Adrenal gland (tissue), 12 donors: ENCODE measurements around the gene CARD19. TPM values are rescaled to one million over a fixed set of nuclear protein-coding genes. Genes with fewer than 3 reads are reported as not detected.

ENCODE experiments used
- DNase-seq, 7 donors: peaks; one replicate each; pipeline ENCODE4 v3.0.0-alpha.2; 2019 to 2020
- H3K27ac ChIP-seq, 5 donors: fragments of 200-600 bp; sonication (generic) in 4 of 5; 1 replicate in 3 of 5; 2 replicates in 2 of 5; pipeline versions ENCODE4 v1.5.1 to v1.8.0; 2016 to 2020; ENCODE audit warnings: mild to moderate bottlenecking in 1 of 5
- H3K27me3 ChIP-seq: fragments of 200-600 bp; 2 replicates; pipeline ENCODE4 v1.8.0; 2021
- H3K36me3 ChIP-seq, 2 donors: fragments of 200-600 bp; replicated peaks in 1 of 2; 1 replicate in 1 of 2; 2 replicates in 1 of 2; pipeline versions ENCODE4 v1.5.1 to v1.8.0; 2018 to 2022
- H3K4me1 ChIP-seq, 2 donors: fragments of 200-600 bp; replicated peaks in 1 of 2; 1 replicate in 1 of 2; 2 replicates in 1 of 2; pipeline versions ENCODE4 v1.5.1 to v1.8.0; 2018 to 2021
- H3K4me3 ChIP-seq, 4 donors: fragments of 200-600 bp; sonication (generic) in 3 of 4; one replicate each; pipeline ENCODE4 v1.5.1; 2016 to 2018
- H3K9me3 ChIP-seq, 3 donors: fragments of 200-600 bp; sonication (generic) in 1 of 3; replicated peaks in 1 of 3; 1 replicate in 2 of 3; 2 replicates in 1 of 3; pipeline versions ENCODE4 v1.5.1 to v1.8.0; 2016 to 2021
- CTCF ChIP-seq, 6 experiments: fragments of 450-650 bp in 4 of 6; fragments of 200-600 bp in 2 of 6; sonication (generic) in 1 of 6; IDR thresholded peaks; 1 replicate in 5 of 6; 2 replicates in 1 of 6; pipeline versions ENCODE4 v1.5.1 to v1.8.0; 2016 to 2021; ENCODE audit warnings: antibody characterized with exemption in 6 of 6, mild to moderate bottlenecking in 2 of 6, moderate library complexity in 1 of 6
- POLR2A ChIP-seq, 2 donors: fragments of 450-650 bp; IDR thresholded peaks; one replicate each; pipeline ENCODE4 v1.6.1; 2017; ENCODE audit warnings: antibody characterized with exemption in 2 of 2, mild to moderate bottlenecking in 2 of 2, moderate library complexity in 1 of 2
- WGBS, 4 donors: extraction: QIAGEN DNeasy Blood & Tissue Kit in 2 of 4; methylation state at CpG; one replicate each; pipeline versions ENCODE4 v1.1.5 to v1.1.7; 2013 to 2017; 5-methylcytosine and 5-hydroxymethylcytosine counted together
- intact Hi-C, 2 donors: fragments of 100-400 bp; cut with DNase I; formaldehyde crosslinking; loops; one replicate each; pipeline versions ENCODE4 v1.14.1 to v1.15.0; 2022 to 2023
- polyA plus RNA-seq, 3 donors: library from polyadenylated mRNA; stranded (reverse); fragments of 200-250 nt in 2 of 3; fragments of 350-450 nt in 1 of 3; fragmentation: Illumina TruSeq in 1 of 3; extraction: RNeasy Lipid Tissue Mini Kit (QIAGEN cat#74804) in 1 of 3; gene quantifications; one replicate each; pipeline ENCODE4 v1.2.3, GENCODE V29; 2013 to 2014
- total RNA-seq, 9 donors: library from RNA; depleted of rRNA in 4 of 9; stranded (reverse); fragments of >200 nt in 4 of 9; fragments of 120-200 nt in 1 of 9; fragmentation: NEBNext Ultra II Directional in 1 of 9; extraction: Animal tissue kit (Norgen Biotek cat#: 25700) in 1 of 9; gene quantifications; one replicate each; pipeline versions ENCODE4 v1.1.0 to v1.2.4, GENCODE V29; 2013 to 2023
- donor health status: healthy with polysubstance abuse.
- donor health status: Bipolar disorder and iron deficiency.
- donor health status: DM: yes; HTN: yes; CAD: no.
- donor health status: DM: no; HTN: no; CAD: no.
- donor health status: DM: no; HTN: no; CAD: no.
- donor health status: DM: yes; HTN: yes; CAD: no.

CARD19 gene
- total and polyA plus RNA-seq, 12 donors, result 10.7 to 75.0 (median 41.3) TPM

GRCh38 chr9:93060746-93061259 is 35.2 kb upstream of the CARD19 start:
- peaks cover 11% of the 10 kb centered on the region in 2 donors for H3K4me1 ChIP-seq
- 73 to 86% (median 75%) methylated on average over 7 to 8 of the region's 8 CpGs for WGBS, 4 donors
- H3K27ac ChIP-seq, result no peak overlapping the region
- no peaks in the 10 kb centered on the region for H3K27me3 ChIP-seq
- H3K36me3 ChIP-seq, result no peaks in the 10 kb centered on the region
- no peaks in the 10 kb centered on the region for H3K9me3 ChIP-seq
- DNase-seq, result no peak
- TF ChIP-seq CTCF (IDR thresholded peaks at IDR 0.05) (no peak), POLR2A (IDR thresholded peaks at IDR 0.05) (no peak)
- H3K4me3 ChIP-seq, result no peak overlapping the region
- intact Hi-C loops, result no loop called here

- TF ChIP-seq CTCF (IDR thresholded peaks at IDR 0.05), result no peak
- no peak for TF ChIP-seq POLR2A (IDR thresholded peaks at IDR 0.05)
- Histone ChIP-seq H3K27ac (no peak overlapping the region), H3K36me3 (no peaks in the 10 kb centered on the region), H3K4me1 (peaks cover 11% of the 10 kb centered on the region in 2 donors), H3K4me3 (no peak overlapping the region), H3K27me3 (no peaks in the 10 kb centered on the region), H3K9me3 (no peaks in the 10 kb centered on the region)
- 83 to 90% (median 86%) methylated on average over 4 of the region's 4 CpGs for WGBS, 4 donors
- DNase-seq, result no peak
- intact Hi-C loops, result no loop called here
Measured at GRCh38 chr9:93061260-93061751, 34.7 kb upstream of the CARD19 start.

- 76 to 88% (median 84%) methylated on average over 14 to 19 of the region's 19 CpGs for WGBS, 4 donors
Measured at GRCh38 chr9:93061791-93062763, 33.9 kb upstream of the CARD19 start.

More at GRCh38 chr9:93061791-93062763, 33.9 kb upstream of the CARD19 start:
- DNase-seq, result no peak
- Histone ChIP-seq H3K27ac (no peak overlapping the region), H3K4me1 (peaks cover 11% of the 10 kb centered on the region in 2 donors), H3K36me3 (no peaks in the 10 kb centered on the region), H3K4me3 (no peak overlapping the region), H3K9me3 (no peaks in the 10 kb centered on the region), H3K27me3 (no peaks in the 10 kb centered on the region)
- intact Hi-C loops, result no loop called here
- TF ChIP-seq CTCF (IDR thresholded peaks at IDR 0.05) (no peak), POLR2A (IDR thresholded peaks at IDR 0.05) (no peak)
